HepG2 (cell line): ENCODE data around the gene ZBTB7B. TPM values are rescaled to one million over a fixed set of nuclear protein-coding genes. Genes with fewer than 3 reads are reported as not detected.

Source experiments
- ATRX ChIP-seq: sonication (generic); formaldehyde crosslinking; IDR thresholded peaks from 2 replicates; pipeline ENCODE4 v1.4.0; 2020; ENCODE audit warnings: missing genetic modification reagents, borderline replicate concordance
- ETV5 ChIP-seq: IDR thresholded peaks from 2 replicates; pipeline ENCODE4 v1.6.1; 2018; ENCODE audit warnings: missing biosample characterization, missing genetic modification reagents, inconsistent platforms, borderline replicate concordance
- EZH2 ChIP-seq: conservative IDR thresholded peaks from 2 replicates; pipeline ENCODE4 v1.6.1; 2012; ENCODE audit warnings: mild to moderate bottlenecking, low read depth, low read length, moderate library complexity
- HNRNPH1 ChIP-seq: fragments of 200-400 bp; formaldehyde crosslinking; optimal IDR thresholded peaks from 2 replicates; pipeline ENCODE3; 2017; ENCODE audit warnings: mild to moderate bottlenecking, low read depth, low read length
- KDM5B ChIP-seq: sonication (generic); formaldehyde crosslinking; IDR thresholded peaks from 2 replicates; pipeline ENCODE4 v1.4.0; 2020; ENCODE audit warnings: missing genetic modification reagents, mild to moderate bottlenecking, borderline replicate concordance
- KLF11 ChIP-seq: IDR thresholded peaks from 2 replicates; pipeline ENCODE4 v1.6.1; 2016; ENCODE audit warnings: missing compliant biosample characterization
- MATR3 ChIP-seq: sonication (generic); formaldehyde crosslinking; IDR thresholded peaks from 2 replicates; pipeline ENCODE4 v1.4.0; 2020; ENCODE audit warnings: missing genetic modification reagents
- MTA1 ChIP-seq: sonication (generic); formaldehyde crosslinking; IDR thresholded peaks from 2 replicates; pipeline ENCODE4 v1.4.0; 2020; ENCODE audit warnings: missing genetic modification reagents, mild to moderate bottlenecking, borderline replicate concordance
- NAIF1 ChIP-seq: sonication (generic); formaldehyde crosslinking; IDR thresholded peaks from 2 replicates; pipeline ENCODE4 v1.5.0; 2020; ENCODE audit warnings: mild to moderate bottlenecking, missing genetic modification reagents, borderline replicate concordance
- PHF8 ChIP-seq: sonication (generic); formaldehyde crosslinking; IDR thresholded peaks from 2 replicates; pipeline ENCODE4 v1.5.0; 2020; ENCODE audit warnings: missing genetic modification reagents
- RCOR2 ChIP-seq: IDR thresholded peaks from 2 replicates; pipeline ENCODE4 v1.6.1; 2016; ENCODE audit warnings: missing biosample characterization, missing genetic modification reagents
- REPIN1 ChIP-seq: sonication (generic); formaldehyde crosslinking; IDR thresholded peaks from 2 replicates; pipeline ENCODE4 v1.8.0; 2022; ENCODE audit warnings: missing genetic modification reagents, low read depth, mild to moderate bottlenecking, borderline replicate concordance
- SATB2 ChIP-seq: sonication (generic); formaldehyde crosslinking; IDR thresholded peaks from 2 replicates; pipeline ENCODE4 v1.5.0; 2020; ENCODE audit warnings: missing genetic modification reagents
- SIX1 ChIP-seq: sonication (generic); formaldehyde crosslinking; IDR thresholded peaks from 2 replicates; pipeline ENCODE4 v1.4.0; 2020; ENCODE audit warnings: missing genetic modification reagents, borderline replicate concordance
- ZFP62 ChIP-seq: sonication (generic); formaldehyde crosslinking; IDR thresholded peaks from 2 replicates; pipeline ENCODE4 v1.4.0; 2020; ENCODE audit warnings: missing genetic modification reagents
- ZNF326 ChIP-seq: sonication (generic); formaldehyde crosslinking; IDR thresholded peaks from 2 replicates; pipeline ENCODE4 v1.4.0; 2020; ENCODE audit warnings: missing genetic modification reagents, borderline replicate concordance
- ZNF451 ChIP-seq: sonication (generic); formaldehyde crosslinking; IDR thresholded peaks from 2 replicates; pipeline ENCODE4 v1.5.0; 2020; ENCODE audit warnings: mild to moderate bottlenecking, missing genetic modification reagents
- ZNF616 ChIP-seq: sonication (generic); formaldehyde crosslinking; IDR thresholded peaks from 2 replicates; pipeline ENCODE4 v1.5.0; 2020; ENCODE audit warnings: low read depth, mild to moderate bottlenecking, missing genetic modification reagents
- ZNF775 ChIP-seq: sonication (generic); formaldehyde crosslinking; IDR thresholded peaks from 2 replicates; pipeline ENCODE4 v1.4.0; 2020; ENCODE audit warnings: missing genetic modification reagents, mild to moderate bottlenecking, moderate library complexity, borderline replicate concordance
- ZNF850 ChIP-seq: sonication (generic); formaldehyde crosslinking; conservative IDR thresholded peaks from 2 replicates; pipeline ENCODE4 v1.9.0; 2021; ENCODE audit warnings: mild to moderate bottlenecking, missing genetic modification reagents
- ZSCAN30 ChIP-seq: sonication (generic); formaldehyde crosslinking; IDR thresholded peaks from 2 replicates; pipeline ENCODE4 v1.5.0; 2020; ENCODE audit warnings: mild to moderate bottlenecking, missing genetic modification reagents
- polyA plus RNA-seq, 8 experiments: library from polyadenylated mRNA; depleted of rRNA in 3 of 8; stranded (reverse) in 7 of 8; unstranded in 1 of 8; fragments of >200 nt; fragmentation: Illumina TruSeq in 4 of 8; extraction: Trizol in 4 of 8; gene quantifications; 2 replicates each; pipeline versions ENCODE4 v1.2.1 to v1.2.3, GENCODE V29; 2011 to 2016; ENCODE audit warnings: low read depth in 4 of 8, missing spikeins in 1 of 8, mixed read lengths in 1 of 8; ENCODE audit not compliant: insufficient read depth in 1 of 8
- total RNA-seq, 5 experiments: library from RNA; depleted of rRNA; stranded (reverse); fragments of >200 nt; fragmentation: Illumina TruSeq; extraction: Trizol; gene quantifications; 2 replicates each; pipeline ENCODE4 v1.2.3, GENCODE V29; 2016; ENCODE audit warnings: low read depth in 1 of 5
- TF ChIP-seq, protein P1 (sequence below): sonication (generic); formaldehyde crosslinking; IDR thresholded peaks from 2 replicates; pipeline ENCODE4 v1.4.0; 2020; ENCODE audit warnings: missing genetic modification reagents
- TF ChIP-seq, protein P2 (sequence below): sonication (generic); formaldehyde crosslinking; IDR thresholded peaks from 2 replicates; pipeline ENCODE4 v1.8.1; 2023; ENCODE audit warnings: mild to moderate bottlenecking, inconsistent platforms, moderate library complexity, missing genetic modification reagents, borderline replicate concordance
- TF ChIP-seq, protein P3 (sequence below): IDR thresholded peaks from 2 replicates; pipeline ENCODE4 v1.6.1; 2016; ENCODE audit warnings: low read depth, control low read depth

ZBTB7B gene
- total and polyA plus RNA-seq, 2 of the 13 experiments (the other 11 are each of a cell fraction or from before 2014, with no cell fraction given), result 15.5 to 17.5 TPM

DNA sequence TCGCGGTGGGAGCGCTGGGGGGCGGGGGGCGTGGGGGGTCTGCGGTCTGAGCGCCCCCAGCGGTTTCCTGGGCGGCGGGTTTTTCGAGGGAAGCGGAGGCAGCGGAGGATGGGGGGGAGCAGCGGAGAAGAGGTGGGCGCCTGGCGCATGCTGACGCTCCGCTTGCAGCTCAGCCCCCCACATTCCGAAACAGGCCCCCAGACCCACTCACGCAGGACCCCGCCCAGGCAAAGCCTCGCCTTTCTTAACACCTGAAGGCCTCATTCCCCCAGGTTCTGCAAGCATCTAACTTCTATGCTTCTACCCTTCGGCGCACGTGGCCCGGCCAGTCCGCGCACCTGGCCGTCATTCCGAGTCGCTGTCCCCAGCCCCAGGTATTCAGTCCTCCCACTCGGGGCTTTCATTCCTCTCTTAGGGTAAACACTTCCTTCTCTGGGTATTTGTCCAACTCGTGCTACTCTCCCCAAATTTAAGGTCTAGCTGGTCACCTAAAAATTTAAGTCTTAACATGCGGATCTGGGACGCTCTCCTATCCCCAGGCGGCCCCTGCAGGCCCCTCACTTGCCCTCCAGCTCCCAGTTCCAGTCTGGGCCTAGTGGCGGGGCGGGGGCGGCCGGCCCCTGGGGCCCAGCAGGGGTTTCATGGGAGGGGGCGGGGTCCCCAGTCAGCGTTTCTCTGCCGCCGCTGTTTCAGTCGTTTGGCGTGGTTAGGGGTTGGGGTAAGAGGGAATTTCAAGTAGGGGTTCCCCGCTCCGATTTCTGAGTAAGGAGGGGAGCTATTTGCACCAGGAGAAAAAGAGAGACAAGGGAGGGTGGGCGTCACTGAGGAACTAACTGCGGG, 2.8 kb upstream of the ZBTB7B start (continued):
- TF ChIP-seq ZSCAN30 (no peak), SIX1 (no peak), EZH2 (no peak), ETV5 (CRISPR knock-in tag) (no peak), ZNF616 (no peak), ZNF775 (CRISPR knock-in tag) (no peak), RCOR2 (CRISPR knock-in tag) (no peak), ZNF451 (CRISPR knock-in tag) (no peak), MTA1 (no peak), NAIF1 (no peak), ZNF850 (CRISPR knock-in tag) (no peak), ZNF326 (no peak), ATRX (no peak), REPIN1 (CRISPR knock-in tag) (peak; percentile 25; the same call in 1 of the 2 replicates), SATB2 (no peak), KLF11 (CRISPR knock-in tag) (peak; percentile 55; the same call in 1 of the 2 replicates), ZFP62 (no peak), PHF8 (CRISPR knock-in tag) (no peak; the same call in 1 of the 2 replicates), KDM5B (peak; percentile 70; the same call in 1 of the 2 replicates), HNRNPH1 (no peak), MATR3 (no peak)
- TF ChIP-seq, protein P1, sequence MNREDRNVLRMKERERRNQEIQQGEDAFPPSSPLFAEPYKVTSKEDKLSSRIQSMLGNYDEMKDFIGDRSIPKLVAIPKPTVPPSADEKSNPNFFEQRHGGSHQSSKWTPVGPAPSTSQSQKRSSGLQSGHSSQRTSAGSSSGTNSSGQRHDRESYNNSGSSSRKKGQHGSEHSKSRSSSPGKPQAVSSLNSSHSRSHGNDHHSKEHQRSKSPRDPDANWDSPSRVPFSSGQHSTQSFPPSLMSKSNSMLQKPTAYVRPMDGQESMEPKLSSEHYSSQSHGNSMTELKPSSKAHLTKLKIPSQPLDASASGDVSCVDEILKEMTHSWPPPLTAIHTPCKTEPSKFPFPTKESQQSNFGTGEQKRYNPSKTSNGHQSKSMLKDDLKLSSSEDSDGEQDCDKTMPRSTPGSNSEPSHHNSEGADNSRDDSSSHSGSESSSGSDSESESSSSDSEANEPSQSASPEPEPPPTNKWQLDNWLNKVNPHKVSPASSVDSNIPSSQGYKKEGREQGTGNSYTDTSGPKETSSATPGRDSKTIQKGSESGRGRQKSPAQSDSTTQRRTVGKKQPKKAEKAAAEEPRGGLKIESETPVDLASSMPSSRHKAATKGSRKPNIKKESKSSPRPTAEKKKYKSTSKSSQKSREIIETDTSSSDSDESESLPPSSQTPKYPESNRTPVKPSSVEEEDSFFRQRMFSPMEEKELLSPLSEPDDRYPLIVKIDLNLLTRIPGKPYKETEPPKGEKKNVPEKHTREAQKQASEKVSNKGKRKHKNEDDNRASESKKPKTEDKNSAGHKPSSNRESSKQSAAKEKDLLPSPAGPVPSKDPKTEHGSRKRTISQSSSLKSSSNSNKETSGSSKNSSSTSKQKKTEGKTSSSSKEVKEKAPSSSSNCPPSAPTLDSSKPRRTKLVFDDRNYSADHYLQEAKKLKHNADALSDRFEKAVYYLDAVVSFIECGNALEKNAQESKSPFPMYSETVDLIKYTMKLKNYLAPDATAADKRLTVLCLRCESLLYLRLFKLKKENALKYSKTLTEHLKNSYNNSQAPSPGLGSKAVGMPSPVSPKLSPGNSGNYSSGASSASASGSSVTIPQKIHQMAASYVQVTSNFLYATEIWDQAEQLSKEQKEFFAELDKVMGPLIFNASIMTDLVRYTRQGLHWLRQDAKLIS, result no peak
- TF ChIP-seq, protein P2, sequence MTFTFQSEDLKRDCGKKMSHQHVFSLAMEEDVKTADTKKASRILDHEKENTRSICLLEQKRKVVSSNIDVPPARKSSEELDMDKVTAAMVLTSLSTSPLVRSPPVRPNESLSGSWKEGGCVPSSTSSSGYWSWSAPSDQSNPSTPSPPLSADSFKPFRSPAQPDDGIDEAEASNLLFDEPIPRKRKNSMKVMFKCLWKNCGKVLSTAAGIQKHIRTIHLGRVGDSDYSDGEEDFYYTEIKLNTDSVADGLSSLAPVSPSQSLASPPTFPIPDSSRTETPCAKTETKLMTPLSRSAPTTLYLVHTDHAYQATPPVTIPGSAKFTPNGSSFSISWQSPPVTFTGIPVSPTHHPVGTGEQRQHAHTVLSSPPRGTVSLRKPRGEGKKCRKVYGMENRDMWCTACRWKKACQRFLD (CRISPR knock-in tag), result no peak
- TF ChIP-seq, protein P3, sequence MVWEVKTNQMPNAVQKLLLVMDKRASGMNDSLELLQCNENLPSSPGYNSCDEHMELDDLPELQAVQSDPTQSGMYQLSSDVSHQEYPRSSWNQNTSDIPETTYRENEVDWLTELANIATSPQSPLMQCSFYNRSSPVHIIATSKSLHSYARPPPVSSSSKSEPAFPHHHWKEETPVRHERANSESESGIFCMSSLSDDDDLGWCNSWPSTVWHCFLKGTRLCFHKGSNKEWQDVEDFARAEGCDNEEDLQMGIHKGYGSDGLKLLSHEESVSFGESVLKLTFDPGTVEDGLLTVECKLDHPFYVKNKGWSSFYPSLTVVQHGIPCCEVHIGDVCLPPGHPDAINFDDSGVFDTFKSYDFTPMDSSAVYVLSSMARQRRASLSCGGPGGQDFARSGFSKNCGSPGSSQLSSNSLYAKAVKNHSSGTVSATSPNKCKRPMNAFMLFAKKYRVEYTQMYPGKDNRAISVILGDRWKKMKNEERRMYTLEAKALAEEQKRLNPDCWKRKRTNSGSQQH (CRISPR knock-in tag), result peak; percentile 20; the same call in 1 of the 2 replicates
